Transverse colon (tissue), 4 donors: ENCODE measurements around the gene SUSD2. TPM values are rescaled to one million over a fixed set of nuclear protein-coding genes. Genes with fewer than 3 reads are reported as not detected.
"Not testable (repeated sequence)": the region's sequence is repeated elsewhere in the genome, so short reads cannot be mapped to it uniquely, and the experiment has no call there.

Experiments
- DNase-seq: peaks from one replicate; pipeline ENCODE4 v3.0.0-alpha.2; 2019
- H3K27ac ChIP-seq, 4 donors: fragments of 200-600 bp; sonication (generic); 2 replicates each; pipeline ENCODE4 v1.5.1; 2016 to 2018; ENCODE audit warnings: inconsistent platforms in 4 of 4
- H3K27me3 ChIP-seq: fragments of 200-600 bp; sonication (generic); 2 replicates; pipeline ENCODE4 v1.5.1; 2017; ENCODE audit warnings: inconsistent platforms
- H3K36me3 ChIP-seq, 4 donors: fragments of 200-600 bp; sonication (generic); 2 replicates each; pipeline ENCODE4 v1.5.1; 2017 to 2019; ENCODE audit warnings: inconsistent platforms in 4 of 4
- H3K4me1 ChIP-seq, 4 donors: fragments of 200-600 bp; sonication (generic); 2 replicates each; pipeline ENCODE4 v1.5.1; 2017 to 2020; ENCODE audit warnings: inconsistent platforms in 4 of 4
- H3K4me3 ChIP-seq, 4 donors: fragments of 200-600 bp; sonication (generic); 1 replicate in 1 of 4; 2 replicates in 3 of 4; pipeline versions ENCODE4 v1.5.1 to v1.6.1; 2017 to 2019; ENCODE audit warnings: inconsistent platforms in 4 of 4
- H3K9me3 ChIP-seq, 2 donors: fragments of 200-600 bp; sonication (generic); 2 replicates each; pipeline ENCODE4 v1.5.1; 2017 to 2019; ENCODE audit warnings: inconsistent platforms in 2 of 2
- EP300 ChIP-seq: sonication (generic); formaldehyde crosslinking; IDR thresholded peaks from one replicate; pipeline ENCODE4 v1.6.1; 2017; ENCODE audit warnings: antibody characterized with exemption, low read depth
- POLR2A ChIP-seq: fragments of 450-650 bp; IDR thresholded peaks from one replicate; pipeline ENCODE4 v1.6.1; 2016; ENCODE audit warnings: antibody characterized with exemption, mild to moderate bottlenecking, moderate library complexity
- POLR2AphosphoS5 ChIP-seq, 3 donors: sonication (generic); formaldehyde crosslinking; IDR thresholded peaks; one replicate each; pipeline ENCODE4 v1.6.1; 2016; ENCODE audit warnings: antibody characterized with exemption in 3 of 3
- WGBS, 2 donors: methylation state at CpG; one replicate each; pipeline ENCODE4 v1.1.5; 2018; ENCODE audit warnings: low coverage in 1 of 2; 5-methylcytosine and 5-hydroxymethylcytosine counted together
- in situ Hi-C, 4 donors: fragments of 200-750 bp; cut with MboI; loops; one replicate each; pipeline versions ENCODE4 v1.15.0 to v1.15.1; 2017; ENCODE audit warnings: low sequenced_read_pairs in 3 of 4, low pct_ligation_motif_present in 1 of 4, low pct_unique_long_range_greater_than_20kb in 1 of 4
- intact Hi-C: fragments of 100-400 bp; cut with DNase I; formaldehyde crosslinking; loops from one replicate; pipeline ENCODE4 v1.15.1; 2023; ENCODE audit warnings: low total_unique reads
- total RNA-seq, 4 donors: library from RNA; depleted of rRNA; stranded (reverse); fragments of >200 nt; gene quantifications; one replicate each; pipeline ENCODE4 v1.1.0, GENCODE V29; 2016
- TF ChIP-seq, protein P1 (sequence below), 5 experiments: fragments of 200-600 bp in 3 of 5; fragments of 450-650 bp in 2 of 5; sonication (generic) in 3 of 5; IDR thresholded peaks; 1 replicate in 2 of 5; 2 replicates in 3 of 5; pipeline ENCODE4 v1.5.1; 2016 to 2017; ENCODE audit warnings: antibody characterized with exemption in 5 of 5, inconsistent platforms in 3 of 5, mild to moderate bottlenecking in 2 of 5, moderate library complexity in 1 of 5

SUSD2 gene
- total RNA-seq, 4 donors from 2014 or later: 0.37 to 67.7 (median 3.8) TPM

DNA sequence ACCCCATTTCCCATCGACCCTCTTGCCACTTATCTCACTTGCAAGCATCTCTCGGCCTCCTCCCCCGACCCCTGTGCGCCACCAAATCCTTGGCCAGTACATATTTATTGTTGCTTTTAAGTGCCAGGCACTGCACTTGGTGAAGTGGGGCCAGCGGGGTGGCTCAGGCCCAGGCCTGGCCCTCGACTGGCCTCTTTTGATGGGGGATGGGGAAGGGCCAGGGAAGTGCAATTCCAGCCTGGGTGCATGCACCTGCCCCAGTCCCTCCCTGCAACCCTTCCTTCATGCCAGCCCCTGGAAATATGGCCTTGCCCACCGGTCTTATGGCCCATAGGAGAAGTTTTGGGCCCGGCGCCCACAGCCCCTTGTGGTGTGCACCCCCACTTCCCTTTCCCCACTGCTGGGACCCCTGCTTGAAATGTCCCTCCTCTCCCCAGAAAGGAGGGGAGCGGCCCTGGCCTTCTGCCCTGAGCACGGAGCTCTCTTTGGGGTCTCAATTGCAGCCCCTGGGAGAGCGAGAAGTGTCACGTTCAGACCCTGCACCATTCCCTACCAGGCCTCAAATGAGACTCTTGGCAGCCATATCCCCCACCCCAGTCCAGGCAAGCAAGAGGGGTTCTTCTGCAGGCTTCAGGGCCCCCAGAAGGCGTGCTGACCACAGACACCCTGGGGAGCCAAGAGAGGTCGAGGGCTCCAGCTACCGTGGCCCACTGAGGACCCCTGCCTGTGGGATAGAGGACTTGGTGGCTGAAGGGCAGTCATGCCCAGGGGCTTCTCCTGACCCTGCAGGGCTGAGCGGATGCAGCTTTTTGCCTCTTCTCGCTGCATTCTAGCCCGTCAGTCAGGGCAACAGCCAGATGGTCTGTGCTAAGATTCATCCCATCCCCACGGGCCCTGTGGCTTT lies 961 bp downstream of the SUSD2 start:
- TF ChIP-seq, protein P1, sequence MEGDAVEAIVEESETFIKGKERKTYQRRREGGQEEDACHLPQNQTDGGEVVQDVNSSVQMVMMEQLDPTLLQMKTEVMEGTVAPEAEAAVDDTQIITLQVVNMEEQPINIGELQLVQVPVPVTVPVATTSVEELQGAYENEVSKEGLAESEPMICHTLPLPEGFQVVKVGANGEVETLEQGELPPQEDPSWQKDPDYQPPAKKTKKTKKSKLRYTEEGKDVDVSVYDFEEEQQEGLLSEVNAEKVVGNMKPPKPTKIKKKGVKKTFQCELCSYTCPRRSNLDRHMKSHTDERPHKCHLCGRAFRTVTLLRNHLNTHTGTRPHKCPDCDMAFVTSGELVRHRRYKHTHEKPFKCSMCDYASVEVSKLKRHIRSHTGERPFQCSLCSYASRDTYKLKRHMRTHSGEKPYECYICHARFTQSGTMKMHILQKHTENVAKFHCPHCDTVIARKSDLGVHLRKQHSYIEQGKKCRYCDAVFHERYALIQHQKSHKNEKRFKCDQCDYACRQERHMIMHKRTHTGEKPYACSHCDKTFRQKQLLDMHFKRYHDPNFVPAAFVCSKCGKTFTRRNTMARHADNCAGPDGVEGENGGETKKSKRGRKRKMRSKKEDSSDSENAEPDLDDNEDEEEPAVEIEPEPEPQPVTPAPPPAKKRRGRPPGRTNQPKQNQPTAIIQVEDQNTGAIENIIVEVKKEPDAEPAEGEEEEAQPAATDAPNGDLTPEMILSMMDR (IDR thresholded peaks at IDR 0.05): peak in 2 of 5 experiments; percentile 8 to 15
- TF ChIP-seq POLR2A: no peak
- peaks cover 11 to 19% (median 15%) of the 10 kb centered on the region in 4 donors for H3K4me1 ChIP-seq
- WGBS, 2 donors: 77% methylated on average over 20 of the region's 20 CpGs; no CpG with 5 or more reads in 1 of the 2 donors
- peak overlapping the region in 3 of 4 donors; percentile 25 to 65 (median 45) for H3K27ac ChIP-seq
- DNase-seq: no peak
- H3K4me3 ChIP-seq: no peak overlapping the region
- no peaks in the 10 kb centered on the region for H3K36me3 ChIP-seq
- no peaks in the 10 kb centered on the region for H3K9me3 ChIP-seq
- intact Hi-C loops (no loop called here), in situ Hi-C loops (no loop called here)
- H3K27me3 ChIP-seq: no peaks in the 10 kb centered on the region

DNA sequence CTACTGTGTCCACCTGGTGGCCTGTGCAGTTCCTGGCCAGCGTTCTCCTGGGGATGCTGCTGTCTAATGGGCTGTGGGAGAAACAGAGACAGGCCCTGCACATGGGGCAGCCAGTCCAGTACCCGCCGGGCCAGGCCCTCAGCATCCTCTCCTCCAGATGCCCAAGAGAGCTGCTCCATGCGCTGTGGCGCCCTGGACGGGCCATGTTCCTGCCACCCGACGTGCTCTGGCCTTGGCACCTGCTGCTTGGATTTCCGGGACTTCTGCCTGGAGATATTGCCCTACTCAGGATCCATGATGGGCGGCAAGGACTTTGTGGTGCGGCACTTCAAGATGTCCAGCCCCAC lies 1.6 kb downstream of the SUSD2 start:
- H3K27me3 ChIP-seq, H3K36me3 ChIP-seq, DNase-seq, H3K27ac ChIP-seq, H3K4me3 ChIP-seq, in situ Hi-C loops, H3K9me3 ChIP-seq, intact Hi-C loops: not testable (repeated sequence)
- peaks cover 11 to 19% (median 13%) of the 10 kb centered on the region in 4 donors for H3K4me1 ChIP-seq
- TF ChIP-seq, protein P1 (IDR thresholded peaks at IDR 0.05): peak in 1 of 5 experiments; percentile 0
- WGBS, 2 donors: 90% methylated on average over 7 of the region's 11 CpGs; no CpG with 5 or more reads in 1 of the 2 donors

DNA sequence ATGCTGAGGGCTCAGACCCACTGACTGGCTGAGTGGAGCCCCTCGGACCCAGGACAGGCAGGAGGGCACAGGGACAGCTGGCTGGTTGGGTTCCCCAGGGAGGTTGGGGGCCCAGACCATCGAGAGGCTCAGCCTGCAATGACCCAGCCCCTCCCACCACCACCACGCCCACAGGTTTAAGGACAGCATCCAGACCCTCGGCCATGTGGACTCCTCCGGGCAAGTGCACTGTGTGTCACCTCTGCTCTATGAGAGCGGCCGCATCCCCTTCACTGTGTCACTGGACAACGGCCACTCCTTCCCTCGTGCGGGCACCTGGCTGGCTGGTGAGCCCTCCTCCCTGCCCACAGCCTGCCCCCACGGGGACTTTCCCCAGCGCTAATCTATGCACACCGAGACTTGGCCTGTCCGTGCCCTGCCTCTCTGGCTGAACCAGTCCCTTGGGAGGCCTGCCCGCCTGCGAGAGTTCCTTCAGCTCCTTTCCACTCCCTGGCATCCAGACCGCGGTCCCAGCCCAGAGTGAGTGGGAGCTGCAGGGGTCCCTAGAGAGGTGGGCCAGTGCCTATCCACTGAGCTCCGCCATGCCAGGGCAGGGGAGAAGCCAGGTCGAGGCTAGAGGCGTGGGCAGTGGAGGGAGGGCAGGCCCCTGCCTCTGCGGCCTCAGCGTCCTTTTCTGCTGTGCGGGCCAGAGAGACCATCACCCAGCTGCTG lies 2.2 kb downstream of the SUSD2 start:
- Histone ChIP-seq H3K27ac (no peak overlapping the region), H3K9me3 (no peaks in the 10 kb centered on the region), H3K4me3 (no peak overlapping the region), H3K4me1 (peaks cover 11 to 19% (median 13%) of the 10 kb centered on the region in 4 donors), H3K36me3 (no peaks in the 10 kb centered on the region), H3K27me3 (no peaks in the 10 kb centered on the region)
- TF ChIP-seq POLR2AphosphoS5 (IDR thresholded peaks at IDR 0.05): no peak
- no peak for TF ChIP-seq POLR2A
- TF ChIP-seq, protein P1 (IDR thresholded peaks at IDR 0.05): no peak
- no peak for TF ChIP-seq EP300
- intact Hi-C loops (no loop called here), in situ Hi-C loops (no loop called here)
- DNase-seq: no peak
- 78% methylated on average over 23 of the region's 24 CpGs; no CpG with 5 or more reads in 1 of the 2 donors for WGBS, 2 donors

DNA sequence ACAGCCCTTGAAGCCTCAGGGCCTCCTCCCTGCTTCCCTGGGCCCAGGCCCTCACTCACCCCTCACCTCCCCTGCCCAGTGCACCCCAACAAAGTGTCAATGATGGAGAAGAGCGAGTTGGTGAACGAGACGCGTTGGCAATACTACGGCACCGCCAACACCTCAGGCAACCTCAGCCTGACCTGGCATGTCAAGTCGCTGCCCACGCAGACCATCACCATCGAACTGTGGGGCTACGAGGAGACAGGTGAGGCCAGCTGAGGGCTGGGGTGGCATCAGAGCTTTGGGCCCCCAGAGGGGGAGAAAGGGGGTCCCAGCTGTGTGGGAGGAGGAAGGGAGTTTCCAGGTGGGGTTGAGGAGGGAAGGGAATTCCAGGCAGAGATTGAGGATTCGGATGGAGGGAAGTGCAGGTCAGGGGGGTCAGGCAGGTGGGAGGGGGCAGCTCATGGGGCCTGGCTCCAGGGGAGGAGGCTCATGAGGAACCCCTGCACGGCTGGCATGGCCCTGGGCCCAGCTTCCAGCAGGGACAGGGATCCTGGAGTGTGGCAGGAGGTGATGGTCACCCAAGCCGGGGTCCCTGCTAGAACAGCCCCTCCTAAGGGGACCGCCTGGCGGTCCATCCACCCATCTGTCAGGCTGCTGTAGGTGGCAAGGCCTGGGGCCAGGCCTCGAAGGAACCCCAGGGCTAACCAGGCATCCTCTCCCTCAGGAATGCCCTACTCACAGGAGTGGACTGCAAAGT lies 2.9 kb downstream of the SUSD2 start:
- no peaks in the 10 kb centered on the region for H3K36me3 ChIP-seq
- H3K27ac ChIP-seq: no peak overlapping the region
- no peaks in the 10 kb centered on the region for H3K9me3 ChIP-seq
- in situ Hi-C loops: no loop called here
- H3K27me3 ChIP-seq: no peaks in the 10 kb centered on the region
- intact Hi-C loops: no loop called here
- H3K4me3 ChIP-seq: no peak overlapping the region
- TF ChIP-seq POLR2A: no peak
- DNase-seq: no peak
- WGBS, 2 donors: 91 to 93% methylated on average over 3 to 16 of the region's 16 CpGs
- H3K4me1 ChIP-seq: peaks cover 11 to 19% (median 13%) of the 10 kb centered on the region in 4 donors
